ENCODE measurements around the gene C9orf72.
"Not testable (repeated sequence)": the region's sequence is repeated elsewhere in the genome, so short reads cannot be mapped to it uniquely, and the experiment has no call there.

C9orf72 gene

DNA sequence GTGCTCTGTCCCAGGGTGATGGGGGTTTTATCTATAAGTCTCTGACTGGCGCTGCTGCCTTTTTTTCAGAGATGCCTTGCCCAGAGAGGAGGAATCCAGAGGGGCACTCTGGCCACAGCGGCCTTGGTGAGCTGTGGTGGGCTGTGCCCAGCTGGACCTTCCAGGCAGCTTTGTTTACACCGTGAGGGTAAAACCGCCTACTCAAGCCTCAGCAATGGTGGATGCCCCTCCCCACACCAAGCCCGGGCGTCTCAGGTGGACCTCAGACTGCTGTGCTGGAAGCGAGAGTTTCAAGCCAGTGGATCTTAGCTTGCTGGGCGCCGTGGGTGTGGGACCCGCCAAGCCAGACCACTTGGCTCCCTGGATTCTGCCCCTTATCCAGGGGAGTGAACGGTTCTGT lies 41.3 kb upstream of the C9orf72 start:
- Histone ChIP-seq H3K79me2 (no peaks in the 10 kb centered on the region), H3K4me2 (ENCODE audit: low read length) (no peak overlapping the region), H3K27me3 (ENCODE audit: control insufficient read depth, insufficient read depth, low read length) (no peaks in the 10 kb centered on the region), H3K4me1 (no peaks in the 10 kb centered on the region), H2AFZ (no peak overlapping the region), H3K4me3 (ENCODE audit: low read depth, low read length) (no peak overlapping the region), H3K27ac (no peak overlapping the region), H3K9ac (no peak overlapping the region), H3K36me3 (ENCODE audit: control insufficient read depth, insufficient read depth, low read length) (no peaks in the 10 kb centered on the region), H3K9me3 (ENCODE audit: control insufficient read depth, low read length) (no peaks in the 10 kb centered on the region)
- TF ChIP-seq, protein P1, sequence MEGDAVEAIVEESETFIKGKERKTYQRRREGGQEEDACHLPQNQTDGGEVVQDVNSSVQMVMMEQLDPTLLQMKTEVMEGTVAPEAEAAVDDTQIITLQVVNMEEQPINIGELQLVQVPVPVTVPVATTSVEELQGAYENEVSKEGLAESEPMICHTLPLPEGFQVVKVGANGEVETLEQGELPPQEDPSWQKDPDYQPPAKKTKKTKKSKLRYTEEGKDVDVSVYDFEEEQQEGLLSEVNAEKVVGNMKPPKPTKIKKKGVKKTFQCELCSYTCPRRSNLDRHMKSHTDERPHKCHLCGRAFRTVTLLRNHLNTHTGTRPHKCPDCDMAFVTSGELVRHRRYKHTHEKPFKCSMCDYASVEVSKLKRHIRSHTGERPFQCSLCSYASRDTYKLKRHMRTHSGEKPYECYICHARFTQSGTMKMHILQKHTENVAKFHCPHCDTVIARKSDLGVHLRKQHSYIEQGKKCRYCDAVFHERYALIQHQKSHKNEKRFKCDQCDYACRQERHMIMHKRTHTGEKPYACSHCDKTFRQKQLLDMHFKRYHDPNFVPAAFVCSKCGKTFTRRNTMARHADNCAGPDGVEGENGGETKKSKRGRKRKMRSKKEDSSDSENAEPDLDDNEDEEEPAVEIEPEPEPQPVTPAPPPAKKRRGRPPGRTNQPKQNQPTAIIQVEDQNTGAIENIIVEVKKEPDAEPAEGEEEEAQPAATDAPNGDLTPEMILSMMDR (IDR thresholded peaks at IDR 0.05): no peak

DNA sequence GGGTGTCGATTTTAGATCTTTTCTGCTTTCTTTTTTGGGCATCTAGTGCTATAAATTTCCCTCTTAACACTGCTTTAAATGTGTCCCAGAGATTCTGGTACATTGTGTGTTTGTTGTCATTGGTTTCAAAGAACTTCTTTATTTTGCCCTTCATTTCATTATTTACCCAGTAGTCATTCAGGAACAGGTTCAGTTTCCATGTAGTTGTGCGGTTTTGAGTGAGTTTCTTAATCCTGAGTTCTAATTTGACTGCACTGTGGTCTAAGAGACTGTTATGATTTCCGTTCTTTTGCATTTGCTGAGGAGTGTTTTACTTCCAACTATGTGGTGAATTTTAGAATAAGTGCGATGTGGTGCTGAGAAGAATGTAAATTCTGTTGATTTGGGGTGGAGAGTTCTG lies 38.8 kb upstream of the C9orf72 start:
- H3K27ac ChIP-seq; H3K9me3 ChIP-seq (ENCODE audit: control insufficient read depth, low read length); H3K36me3 ChIP-seq (ENCODE audit: control insufficient read depth, insufficient read depth, low read length); H3K4me2 ChIP-seq (ENCODE audit: low read length); H3K4me1 ChIP-seq; H3K4me3 ChIP-seq (ENCODE audit: low read depth, low read length); H3K9ac ChIP-seq; H2AFZ ChIP-seq; H3K79me2 ChIP-seq; H3K27me3 ChIP-seq (ENCODE audit: control insufficient read depth, insufficient read depth, low read length): not testable (repeated sequence)

DNA sequence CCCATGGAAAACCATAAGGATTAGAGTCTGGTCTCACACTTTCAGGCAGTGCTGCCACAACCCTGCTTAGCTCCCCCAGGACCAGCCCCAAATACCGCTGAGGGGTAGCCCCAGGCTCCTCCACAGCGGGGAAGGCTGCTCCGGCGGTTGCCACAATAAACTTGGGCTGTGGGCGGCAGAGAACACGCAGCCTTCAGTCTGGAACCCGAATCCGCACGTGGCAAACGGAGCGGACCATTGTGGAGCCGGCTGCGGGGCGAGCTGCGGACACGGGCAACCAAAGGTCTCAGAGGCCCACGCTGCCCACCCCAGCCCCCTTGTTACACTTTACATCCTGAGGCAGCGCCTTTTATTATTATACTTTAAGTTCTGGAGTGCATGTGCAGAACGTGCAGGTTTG lies 37.3 kb upstream of the C9orf72 start:
- Histone ChIP-seq H3K27ac (no peak overlapping the region), H3K4me3 (ENCODE audit: low read depth, low read length) (no peak overlapping the region)
- TF ChIP-seq, protein P1 (IDR thresholded peaks at IDR 0.05): no peak

DNA sequence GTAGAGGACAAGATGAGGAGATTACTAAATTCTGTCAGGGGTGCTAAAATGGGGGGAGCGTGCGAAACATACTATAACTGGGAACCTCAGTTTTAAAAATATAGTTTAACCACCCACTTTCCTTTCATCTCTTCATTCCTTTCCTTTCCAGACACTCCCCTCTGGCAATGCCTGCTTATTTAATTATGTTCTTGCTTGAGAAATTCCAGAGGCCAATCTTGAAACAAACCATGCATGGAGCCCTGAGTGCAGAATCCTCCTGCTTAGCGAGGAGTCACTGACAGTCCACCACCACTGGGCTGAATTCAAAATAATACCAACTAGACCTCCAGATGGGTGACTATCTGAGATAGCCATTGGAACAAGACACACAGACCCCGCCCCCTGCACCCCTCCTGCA lies 29.7 kb upstream of the C9orf72 start:
- Histone ChIP-seq H3K27ac (no peak overlapping the region), H3K4me1 (no peaks in the 10 kb centered on the region), H3K9ac (no peak overlapping the region), H2AFZ (peak overlapping the region; percentile 22), H3K4me2 (ENCODE audit: low read length) (no peak overlapping the region), H3K27me3 (ENCODE audit: control insufficient read depth, insufficient read depth, low read length) (no peaks in the 10 kb centered on the region), H3K4me3 (ENCODE audit: low read depth, low read length) (no peak overlapping the region), H3K9me3 (ENCODE audit: control insufficient read depth, low read length) (no peaks in the 10 kb centered on the region), H3K79me2 (no peaks in the 10 kb centered on the region), H3K36me3 (ENCODE audit: control insufficient read depth, insufficient read depth, low read length) (no peaks in the 10 kb centered on the region)
- TF ChIP-seq, protein P1 (IDR thresholded peaks at IDR 0.05): no peak

More for the DNA sequence above, 37.3 kb upstream of the C9orf72 start:
- Histone ChIP-seq H3K36me3 (ENCODE audit: control insufficient read depth, insufficient read depth, low read length) (no peaks in the 10 kb centered on the region), H2AFZ (no peak overlapping the region), H3K4me2 (ENCODE audit: low read length) (no peak overlapping the region), H3K27me3 (ENCODE audit: control insufficient read depth, insufficient read depth, low read length) (no peaks in the 10 kb centered on the region), H3K9me3 (ENCODE audit: control insufficient read depth, low read length) (no peaks in the 10 kb centered on the region), H3K4me1 (no peaks in the 10 kb centered on the region), H3K79me2 (no peaks in the 10 kb centered on the region), H3K9ac (no peak overlapping the region)

DNA sequence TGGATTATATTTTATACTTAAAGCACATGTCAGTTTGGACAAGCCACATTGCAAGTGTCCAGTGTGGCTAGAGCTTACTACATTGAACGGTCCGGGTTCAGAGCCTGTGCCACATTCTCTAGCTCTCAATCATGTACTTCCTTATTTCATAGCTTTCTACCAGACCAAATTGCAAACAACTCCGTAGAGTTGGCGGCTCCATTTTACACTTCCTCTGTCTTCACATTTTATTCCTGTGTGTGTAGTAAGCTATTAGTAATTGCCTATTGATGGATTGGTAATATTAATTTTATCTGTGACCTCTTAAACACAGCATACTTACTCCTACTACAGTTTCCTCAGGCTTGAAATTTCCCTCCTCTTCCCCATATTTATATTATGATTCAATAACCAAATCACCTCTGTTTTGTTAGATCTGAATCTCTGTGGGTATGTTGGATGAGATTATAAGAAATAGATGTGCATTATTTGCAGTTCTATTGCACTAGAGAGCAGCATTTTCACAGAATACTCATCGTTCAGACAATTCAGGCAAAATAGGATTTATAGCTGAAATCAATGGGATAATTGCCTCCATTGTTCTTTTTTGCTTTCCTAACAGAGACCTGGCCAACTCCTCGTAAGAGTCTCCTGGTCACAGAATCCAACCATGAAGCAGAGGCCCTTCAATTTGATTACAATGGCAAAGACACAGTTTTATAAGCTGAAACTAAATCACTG lies 29.0 kb upstream of the C9orf72 start:
- no peak overlapping the region for H3K9ac ChIP-seq
- no peaks in the 10 kb centered on the region for H3K9me3 ChIP-seq (ENCODE audit: control insufficient read depth, low read length)
- H3K4me1 ChIP-seq: no peaks in the 10 kb centered on the region
- no peaks in the 10 kb centered on the region for H3K27me3 ChIP-seq (ENCODE audit: control insufficient read depth, insufficient read depth, low read length)
- no peaks in the 10 kb centered on the region for H3K79me2 ChIP-seq
- H2AFZ ChIP-seq: peak overlapping the region; percentile 20
- no peak overlapping the region for H3K27ac ChIP-seq
- H3K4me2 ChIP-seq (ENCODE audit: low read length): no peak overlapping the region
- H3K4me3 ChIP-seq (ENCODE audit: low read depth, low read length): no peak overlapping the region
- no peaks in the 10 kb centered on the region for H3K36me3 ChIP-seq (ENCODE audit: control insufficient read depth, insufficient read depth, low read length)
- TF ChIP-seq, protein P1 (IDR thresholded peaks at IDR 0.05): no peak
